Osteocyte (in vitro differentiated cells): Measurements from ENCODE around the gene HSDL1. TPM values are rescaled to one million over a fixed set of nuclear protein-coding genes. Genes with fewer than 3 reads are reported as not detected.
A peak's percentile ranks its signal among the peaks of the same experiment; 100 is the strongest.

Experiments
- DNase-seq: peaks from one replicate; pipeline ENCODE4 v3.0.0; 2021; ENCODE audit warnings: mixed read lengths; ENCODE audit not compliant: unreplicated experiment; ENCODE audit errors: extremely low spot score
- H3K27ac Mint-ChIP-seq: one replicate; pipeline ENCODE4 v1.8.0; 2021; ENCODE audit warnings: mild to moderate bottlenecking, mixed read lengths; ENCODE audit not compliant: unreplicated experiment
- H3K27me3 Mint-ChIP-seq: one replicate; pipeline ENCODE4 v1.8.0; 2021; ENCODE audit warnings: mixed read lengths; ENCODE audit not compliant: unreplicated experiment
- H3K36me3 Mint-ChIP-seq: one replicate; pipeline ENCODE4 v1.8.0; 2021; ENCODE audit warnings: mixed read lengths; ENCODE audit not compliant: unreplicated experiment
- H3K4me1 Mint-ChIP-seq: one replicate; pipeline ENCODE4 v1.8.0; 2021; ENCODE audit warnings: mixed read lengths; ENCODE audit not compliant: unreplicated experiment
- H3K4me3 Mint-ChIP-seq: one replicate; pipeline ENCODE4 v1.8.0; 2021; ENCODE audit warnings: mild to moderate bottlenecking, moderate library complexity, mixed read lengths; ENCODE audit not compliant: unreplicated experiment
- H3K9me3 Mint-ChIP-seq: one replicate; pipeline ENCODE4 v1.8.0; 2021; ENCODE audit warnings: mixed read lengths; ENCODE audit not compliant: unreplicated experiment
- total RNA-seq: library from RNA; stranded (reverse); gene quantifications from 2 replicates; pipeline ENCODE4 v1.2.1, GENCODE V29; 2021
- TF ChIP-seq, protein P1 (sequence below): fragments of 200-600 bp; sonication (generic); IDR thresholded peaks from 2 replicates; pipeline ENCODE4 v1.5.0; 2021; ENCODE audit warnings: antibody characterized with exemption, mild to moderate bottlenecking, moderate library complexity

Gene HSDL1
- total RNA-seq, 1 donor from 2014 or later: 18.0 TPM

DNA sequence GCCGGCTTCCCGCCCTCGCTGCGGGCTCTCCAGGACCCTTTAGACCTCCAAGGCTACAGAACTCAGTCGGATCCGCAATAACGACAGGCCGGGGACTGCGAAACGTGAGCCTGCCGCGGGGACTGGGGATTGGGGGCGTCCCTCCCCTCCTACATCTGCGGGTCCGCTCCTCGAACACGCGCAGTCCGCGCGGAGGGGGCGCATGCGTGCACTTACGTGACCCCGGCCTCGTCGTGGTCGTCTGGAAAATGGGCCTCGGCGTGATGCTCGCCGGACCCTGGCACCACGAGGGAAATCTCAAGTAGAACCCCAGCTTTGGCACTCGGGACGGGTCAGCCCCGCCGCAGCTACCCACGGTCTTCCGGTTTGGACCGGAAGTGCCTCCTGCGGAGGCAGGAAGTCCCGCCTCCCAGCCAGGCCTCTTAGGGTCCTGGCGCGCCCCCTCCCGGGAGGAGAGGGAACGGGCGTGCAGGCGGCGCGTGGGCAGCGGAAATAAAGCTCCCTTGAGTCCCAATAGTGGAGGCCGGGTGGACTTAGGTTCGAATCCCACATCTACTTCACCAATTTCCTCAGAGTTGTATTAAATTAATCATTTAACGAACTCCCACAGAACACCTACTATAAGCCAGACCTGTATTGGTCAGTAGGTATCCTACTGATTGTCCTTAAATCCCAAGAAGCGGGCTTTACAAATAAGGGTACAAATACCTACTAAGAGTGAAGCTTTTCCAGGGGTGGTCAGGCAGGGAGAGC, 41.9 kb upstream of the HSDL1 start, which contains the start of gene TAF1C:
TAF1C (minus strand) TSS at position 373 of the 753 bp plus-strand sequence. CDS start 2,069 bp downstream, outside the sequence.
- Mint-ChIP-seq H3K4me3 (peak within 1 kb of the TSS; percentile 90), H3K27me3 (peaks cover 2% of the 10 kb centered on the region), H3K4me1 (peaks cover 17% of the 10 kb centered on the region), H3K9me3 (no peaks in the 10 kb centered on the region), H3K27ac (peak within 1 kb of the TSS; percentile 72), H3K36me3 (peaks cover 7% of the 10 kb centered on the region)
- TF ChIP-seq, protein P1, sequence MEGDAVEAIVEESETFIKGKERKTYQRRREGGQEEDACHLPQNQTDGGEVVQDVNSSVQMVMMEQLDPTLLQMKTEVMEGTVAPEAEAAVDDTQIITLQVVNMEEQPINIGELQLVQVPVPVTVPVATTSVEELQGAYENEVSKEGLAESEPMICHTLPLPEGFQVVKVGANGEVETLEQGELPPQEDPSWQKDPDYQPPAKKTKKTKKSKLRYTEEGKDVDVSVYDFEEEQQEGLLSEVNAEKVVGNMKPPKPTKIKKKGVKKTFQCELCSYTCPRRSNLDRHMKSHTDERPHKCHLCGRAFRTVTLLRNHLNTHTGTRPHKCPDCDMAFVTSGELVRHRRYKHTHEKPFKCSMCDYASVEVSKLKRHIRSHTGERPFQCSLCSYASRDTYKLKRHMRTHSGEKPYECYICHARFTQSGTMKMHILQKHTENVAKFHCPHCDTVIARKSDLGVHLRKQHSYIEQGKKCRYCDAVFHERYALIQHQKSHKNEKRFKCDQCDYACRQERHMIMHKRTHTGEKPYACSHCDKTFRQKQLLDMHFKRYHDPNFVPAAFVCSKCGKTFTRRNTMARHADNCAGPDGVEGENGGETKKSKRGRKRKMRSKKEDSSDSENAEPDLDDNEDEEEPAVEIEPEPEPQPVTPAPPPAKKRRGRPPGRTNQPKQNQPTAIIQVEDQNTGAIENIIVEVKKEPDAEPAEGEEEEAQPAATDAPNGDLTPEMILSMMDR: peak; percentile 96
- DNase-seq: peak; percentile 97

DNA sequence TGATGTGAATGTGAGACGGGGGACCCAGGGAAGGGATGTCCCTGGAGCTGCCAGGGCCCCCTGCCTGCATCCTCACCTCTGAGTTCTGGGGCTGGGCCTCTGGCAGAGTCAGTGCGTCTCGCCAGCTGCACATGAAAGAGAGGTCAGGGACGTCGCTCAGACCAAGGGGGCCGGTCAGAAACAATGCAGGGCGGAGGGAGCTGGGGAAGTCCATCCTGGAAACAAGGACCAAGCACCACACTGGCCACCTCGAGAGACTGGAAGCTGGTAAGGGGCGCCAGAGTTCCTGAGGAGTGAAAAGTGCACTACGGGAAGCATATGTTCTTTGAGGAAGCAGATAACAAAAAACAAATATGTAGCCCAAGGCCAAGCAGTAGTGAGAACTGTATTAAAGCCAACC, 39.8 kb upstream of the HSDL1 start:
- Mint-ChIP-seq H3K4me1 (peaks cover 17% of the 10 kb centered on the region), H3K27ac (no peak overlapping the region), H3K4me3 (peak overlapping the region; percentile 90), H3K27me3 (peaks cover under 1% of the 10 kb centered on the region), H3K9me3 (no peaks in the 10 kb centered on the region), H3K36me3 (peaks cover 10% of the 10 kb centered on the region)
- TF ChIP-seq, protein P1: no peak
- no peak for DNase-seq

DNA sequence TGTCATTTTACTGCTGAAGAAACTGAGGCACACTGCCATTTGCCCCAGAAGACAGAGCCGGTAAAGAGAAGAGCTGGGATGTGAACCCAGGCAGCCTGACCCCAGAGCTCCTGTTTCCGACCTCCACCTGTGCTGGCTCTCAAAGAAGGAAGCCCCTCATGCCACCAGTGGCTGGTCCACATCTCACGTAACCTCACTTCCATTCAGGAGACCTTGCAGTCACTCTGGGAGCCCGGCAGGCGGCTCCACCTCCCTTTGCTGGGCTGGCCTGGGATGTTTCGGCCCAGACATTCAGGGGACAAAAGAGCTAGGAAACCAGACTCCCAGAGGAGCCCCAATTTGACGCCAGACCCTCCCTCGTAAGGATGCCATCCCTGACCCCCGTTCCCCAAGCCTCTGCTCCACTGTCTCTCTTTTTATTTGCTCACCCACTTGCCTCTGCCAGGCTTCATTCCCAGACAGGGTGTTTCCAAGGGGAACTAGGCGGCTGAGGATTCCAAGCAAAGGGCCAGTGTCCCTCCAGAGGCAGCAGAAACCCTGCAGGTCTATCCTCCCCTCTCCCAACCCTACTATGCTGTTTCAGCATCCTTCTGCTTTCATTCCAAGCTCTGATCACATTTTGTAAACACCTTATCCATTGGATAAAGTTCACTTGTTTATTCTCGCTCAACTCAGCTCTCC, 39.1 kb upstream of the HSDL1 start:
- no peak for DNase-seq
- H3K4me1 Mint-ChIP-seq: peaks cover 17% of the 10 kb centered on the region
- TF ChIP-seq, protein P1: no peak
- H3K4me3 Mint-ChIP-seq: no peak overlapping the region
- no peaks in the 10 kb centered on the region for H3K27me3 Mint-ChIP-seq
- H3K36me3 Mint-ChIP-seq: peaks cover 10% of the 10 kb centered on the region
- no peak overlapping the region for H3K27ac Mint-ChIP-seq
- no peaks in the 10 kb centered on the region for H3K9me3 Mint-ChIP-seq

DNA sequence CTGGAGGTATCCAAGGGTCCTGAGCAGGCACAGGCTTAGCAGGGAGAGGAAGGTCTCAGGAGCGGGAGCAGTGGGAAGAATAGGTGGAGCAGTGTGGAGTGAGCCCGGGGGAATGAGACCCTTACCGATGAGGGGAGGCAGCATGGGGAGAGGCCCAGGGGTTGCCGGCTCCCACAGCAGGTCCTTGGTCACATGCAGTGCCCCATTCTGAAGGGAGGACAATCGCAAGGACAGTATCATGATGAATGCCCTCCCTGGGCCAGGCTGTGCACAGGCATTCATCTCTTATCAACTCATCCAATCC, 38.5 kb upstream of the HSDL1 start:
- Mint-ChIP-seq H3K27me3 (no peaks in the 10 kb centered on the region), H3K4me1 (peaks cover 17% of the 10 kb centered on the region), H3K4me3 (no peak overlapping the region), H3K27ac (no peak overlapping the region), H3K9me3 (no peaks in the 10 kb centered on the region), H3K36me3 (peaks cover 12% of the 10 kb centered on the region)
- no peak for DNase-seq
- TF ChIP-seq, protein P1: no peak
